Rectal smooth muscle tissue (tissue), 1 donor: ENCODE results near the gene NDUFS3.

Source experiments
- H3K27ac ChIP-seq: one replicate; pipeline ENCODE4 v1.7.0; 2013; ENCODE audit warnings: low read depth, low read length, inconsistent platforms
- H3K27me3 ChIP-seq: one replicate; pipeline ENCODE4 v1.7.0; 2013; ENCODE audit warnings: low read length; ENCODE audit not compliant: control insufficient read depth, insufficient read depth
- H3K36me3 ChIP-seq: one replicate; pipeline ENCODE4 v1.7.0; 2013; ENCODE audit warnings: low read length; ENCODE audit not compliant: control insufficient read depth, insufficient read depth
- H3K4me1 ChIP-seq: one replicate; pipeline ENCODE4 v1.7.0; 2013; ENCODE audit warnings: low read length; ENCODE audit not compliant: control insufficient read depth, insufficient read depth
- H3K4me3 ChIP-seq: one replicate; pipeline ENCODE4 v1.7.0; 2013; ENCODE audit warnings: low read length
- H3K9ac ChIP-seq: one replicate; pipeline ENCODE4 v1.7.0; 2013; ENCODE audit warnings: low read length

NDUFS3 gene

GRCh38 chr11:47565340-47566148, 13.3 kb upstream of the NDUFS3 start, which contains the start of gene PTPMT1:
TSS of gene PTPMT1 (plus strand) at chr11:47565599. CDS start at chr11:47565623, 24 bp downstream.
- Histone ChIP-seq H3K36me3 (peaks cover 3% of the 10 kb centered on the region), H3K4me1 (peaks cover 5% of the 10 kb centered on the region), H3K4me3 (peak within 1 kb of the TSS; percentile 88), H3K27ac (peak within 1 kb of the TSS; percentile 79), H3K27me3 (no peaks in the 10 kb centered on the region), H3K9ac (peak within 1 kb of the TSS; percentile 77)

GRCh38 chr11:47566149-47566698, 12.7 kb upstream of the NDUFS3 start:
- Histone ChIP-seq H3K9ac (peak overlapping the region; percentile 70), H3K4me3 (peak overlapping the region; percentile 88), H3K4me1 (peaks cover 5% of the 10 kb centered on the region), H3K27ac (peak overlapping the region; percentile 79), H3K27me3 (no peaks in the 10 kb centered on the region), H3K36me3 (peaks cover 7% of the 10 kb centered on the region)

GRCh38 chr11:47569646-47570045, 9.2 kb upstream of the NDUFS3 start:
- H3K4me1 ChIP-seq = peaks cover 5% of the 10 kb centered on the region

GRCh38 chr11:47570651-47571356, 8.1 kb upstream of the NDUFS3 start:
- Histone ChIP-seq H3K27ac (no peak overlapping the region), H3K27me3 (no peaks in the 10 kb centered on the region), H3K9ac (no peak overlapping the region), H3K36me3 (peaks cover 17% of the 10 kb centered on the region), H3K4me1 (peaks cover 2% of the 10 kb centered on the region), H3K4me3 (no peak overlapping the region)

More at GRCh38 chr11:47569646-47570045, 9.2 kb upstream of the NDUFS3 start:
- Histone ChIP-seq H3K27ac (no peak overlapping the region), H3K36me3 (peaks cover 17% of the 10 kb centered on the region), H3K9ac (no peak overlapping the region), H3K4me3 (no peak overlapping the region), H3K27me3 (no peaks in the 10 kb centered on the region)

GRCh38 chr11:47571357-47571729, 7.5 kb upstream of the NDUFS3 start:
- Histone ChIP-seq H3K4me1 (peaks cover 2% of the 10 kb centered on the region), H3K9ac (no peak overlapping the region), H3K27ac (no peak overlapping the region), H3K27me3 (no peaks in the 10 kb centered on the region), H3K4me3 (no peak overlapping the region), H3K36me3 (peaks cover 17% of the 10 kb centered on the region)

GRCh38 chr11:47571895-47572294, 7.0 kb upstream of the NDUFS3 start:
- Histone ChIP-seq H3K27ac (no peak overlapping the region), H3K4me3 (no peak overlapping the region), H3K9ac (no peak overlapping the region), H3K27me3 (no peaks in the 10 kb centered on the region), H3K4me1 (no peaks in the 10 kb centered on the region), H3K36me3 (peaks cover 18% of the 10 kb centered on the region)

GRCh38 chr11:47572715-47573255, 6.1 kb upstream of the NDUFS3 start:
- Histone ChIP-seq H3K36me3 (peaks cover 20% of the 10 kb centered on the region), H3K27me3 (no peaks in the 10 kb centered on the region), H3K27ac (no peak overlapping the region), H3K4me1 (peaks cover 6% of the 10 kb centered on the region), H3K4me3 (no peak overlapping the region), H3K9ac (no peak overlapping the region)

- no peak overlapping the region for H3K9ac ChIP-seq
- no peaks in the 10 kb centered on the region for H3K27me3 ChIP-seq
- no peak overlapping the region for H3K4me3 ChIP-seq
- peaks cover 20% of the 10 kb centered on the region for H3K36me3 ChIP-seq
- peaks cover 11% of the 10 kb centered on the region for H3K4me1 ChIP-seq
- H3K27ac ChIP-seq = no peak overlapping the region
Measured at GRCh38 chr11:47573321-47573720, 5.6 kb upstream of the NDUFS3 start.

GRCh38 chr11:47577460-47578041, 1.3 kb upstream of the NDUFS3 start:
- no peaks in the 10 kb centered on the region for H3K27me3 ChIP-seq
- no peak overlapping the region for H3K27ac ChIP-seq
- H3K4me3 ChIP-seq = peak overlapping the region; percentile 83
- H3K9ac ChIP-seq = no peak overlapping the region
- H3K36me3 ChIP-seq = peaks cover 24% of the 10 kb centered on the region
- peaks cover 20% of the 10 kb centered on the region for H3K4me1 ChIP-seq

GRCh38 chr11:47583844-47584243, 5.0 kb downstream of the NDUFS3 start:
- peaks cover 35% of the 10 kb centered on the region for H3K36me3 ChIP-seq
- H3K27ac ChIP-seq = no peak overlapping the region

GRCh38 chr11:47586098-47586855, 7.4 kb downstream of the NDUFS3 start, which contains the start of gene FAM180B:
TSS of gene FAM180B (plus strand) at chr11:47586678. CDS start at chr11:47586769, 91 bp downstream.
- Histone ChIP-seq H3K36me3 (peaks cover 30% of the 10 kb centered on the region), H3K27ac (no peak within 1 kb of the TSS), H3K4me3 (no peak within 1 kb of the TSS), H3K9ac (no peak within 1 kb of the TSS), H3K4me1 (no peaks in the 10 kb centered on the region), H3K27me3 (no peaks in the 10 kb centered on the region)

More at GRCh38 chr11:47583844-47584243, 5.0 kb downstream of the NDUFS3 start:
- H3K4me3 ChIP-seq = no peak overlapping the region
- H3K9ac ChIP-seq = no peak overlapping the region
- H3K4me1 ChIP-seq = peaks cover 10% of the 10 kb centered on the region
- H3K27me3 ChIP-seq = no peaks in the 10 kb centered on the region
